Neural cell (in vitro differentiated cells): ENCODE measurements around the gene ZFPM1. TPM values are rescaled to one million over a fixed set of nuclear protein-coding genes. Genes with fewer than 3 reads are reported as not detected.

Source experiments
- H2AFZ ChIP-seq: fragments of 200-600, 300-800 bp; sonication (generic), shearing (Covaris generic); 2 replicates; pipeline ENCODE4 v1.6.0; 2014; ENCODE audit warnings: low read depth, mild to moderate bottlenecking, antibody characterized with exemption, low read length, moderate library complexity
- H3F3A ChIP-seq: fragments of 200-600 bp; shearing (Covaris generic); 2 replicates; pipeline ENCODE4 v1.6.1; 2016; ENCODE audit warnings: mild to moderate bottlenecking, moderate library complexity, mixed read lengths, antibody characterized with exemption, low read length; ENCODE audit not compliant: insufficient read depth, poor library complexity, severe bottlenecking
- H3K27ac ChIP-seq: fragments of 200-600, 300-800 bp; sonication (generic), shearing (Covaris generic); 2 replicates; pipeline ENCODE4 v1.5.1; 2014; ENCODE audit warnings: mild to moderate bottlenecking, low read length, moderate library complexity
- H3K27me3 ChIP-seq: fragments of 300-800, 200-600 bp; sonication (generic), shearing (Covaris generic); 2 replicates; pipeline ENCODE4 v1.6.0; 2014; ENCODE audit warnings: mild to moderate bottlenecking, low read depth, low read length, moderate library complexity; ENCODE audit not compliant: insufficient read depth
- H3K36me3 ChIP-seq: fragments of 300-800, 200-600 bp; sonication (generic), shearing (Covaris generic); 2 replicates; pipeline ENCODE4 v1.5.1; 2014; ENCODE audit warnings: mild to moderate bottlenecking, antibody characterized with exemption, low read length, moderate library complexity; ENCODE audit not compliant: insufficient read depth
- H3K4me2 ChIP-seq: fragments of 300-800, 200-600 bp; sonication (generic), shearing (Covaris generic); 2 replicates; pipeline ENCODE4 v1.6.0; 2014; ENCODE audit warnings: mild to moderate bottlenecking, low read length
- H3K4me3 ChIP-seq: fragments of 300-800, 200-600 bp; sonication (generic), shearing (Covaris generic); 2 replicates; pipeline ENCODE4 v1.5.1; 2014; ENCODE audit warnings: mild to moderate bottlenecking, low read length, moderate library complexity
- H3K79me2 ChIP-seq: fragments of 200-600 bp; shearing (Covaris generic); replicated peaks from 2 replicates; pipeline ENCODE4 v1.6.0; 2014; ENCODE audit warnings: mild to moderate bottlenecking, low read length, moderate library complexity; ENCODE audit not compliant: insufficient read depth
- H3K9ac ChIP-seq: fragments of 300-800, 200-600 bp; sonication (generic), shearing (Covaris generic); 2 replicates; pipeline ENCODE4 v1.6.1; 2016; ENCODE audit warnings: mild to moderate bottlenecking, low read length, mixed read lengths
- H3K9me2 ChIP-seq: fragments of 200-600 bp; shearing (Covaris generic); 2 replicates; pipeline ENCODE4 v1.6.1; 2016; ENCODE audit warnings: mild to moderate bottlenecking, low read length, mixed read lengths; ENCODE audit not compliant: insufficient read depth
- H3K9me3 ChIP-seq: fragments of 200-600, 300-800 bp; sonication (generic), shearing (Covaris generic); 2 replicates; pipeline ENCODE4 v1.6.1; 2016; ENCODE audit warnings: mild to moderate bottlenecking, mixed run types, low read length, moderate library complexity, mixed read lengths
- H4K20me1 ChIP-seq: fragments of 200-600 bp; shearing (Covaris generic); 2 replicates; pipeline ENCODE4 v1.6.1; 2016; ENCODE audit warnings: mild to moderate bottlenecking, mixed run types; ENCODE audit not compliant: insufficient read depth
- EP300 ChIP-seq: fragments of 450-650 bp; conservative IDR thresholded peaks from 2 replicates; pipeline ENCODE4 v1.6.1; 2014; ENCODE audit warnings: antibody characterized with exemption, mild to moderate bottlenecking, moderate library complexity; ENCODE audit not compliant: poor library complexity, severe bottlenecking
- EZH2 ChIP-seq: fragments of 200-600, 300-800 bp; shearing (Covaris generic), sonication (generic); IDR thresholded peaks from 2 replicates; pipeline ENCODE4 v1.6.1; 2014; ENCODE audit warnings: antibody characterized with exemption, low read length, borderline replicate concordance, mild to moderate bottlenecking; ENCODE audit not compliant: insufficient read depth, poor library complexity, severe bottlenecking
- MXI1 ChIP-seq: fragments of 450-650 bp; conservative IDR thresholded peaks from 2 replicates; pipeline ENCODE4 v1.6.1; 2014; ENCODE audit warnings: antibody characterized with exemption, mild to moderate bottlenecking; ENCODE audit not compliant: poor library complexity, severe bottlenecking
- POLR2AphosphoS5 ChIP-seq: IDR thresholded peaks from 2 replicates; pipeline ENCODE4 v1.6.1; 2012
- RAD21 ChIP-seq: fragments of 450-650 bp; conservative IDR thresholded peaks from 2 replicates; pipeline ENCODE4 v1.6.1; 2014; ENCODE audit warnings: antibody characterized with exemption, mild to moderate bottlenecking, moderate library complexity
- SMC3 ChIP-seq: fragments of 450-650 bp; conservative IDR thresholded peaks from 2 replicates; pipeline ENCODE4 v1.6.1; 2014; ENCODE audit warnings: antibody characterized with exemption, mild to moderate bottlenecking, moderate library complexity; ENCODE audit not compliant: poor library complexity
- TAF1 ChIP-seq: IDR thresholded peaks from 2 replicates; pipeline ENCODE4 v1.6.1; 2012; ENCODE audit warnings: low read depth
- polyA plus RNA-seq: library from polyadenylated mRNA; depleted of rRNA; stranded (reverse); fragments of >200 nt; gene quantifications from 2 replicates; pipeline ENCODE4 v1.2.3, GENCODE V29; 2014
- TF ChIP-seq, protein P1 (sequence below): fragments of 450-650 bp; IDR thresholded peaks from 2 replicates; pipeline ENCODE4 v1.5.1; 2014; ENCODE audit warnings: antibody characterized with exemption, mild to moderate bottlenecking, moderate library complexity; ENCODE audit not compliant: poor library complexity, severe bottlenecking
- TF ChIP-seq, protein P2 (sequence below): IDR thresholded peaks from 2 replicates; pipeline ENCODE4 v1.6.1; 2012; ENCODE audit warnings: borderline replicate concordance

ZFPM1 gene
- polyA plus RNA-seq, 1 donor from 2014 or later: 0.41 TPM

DNA sequence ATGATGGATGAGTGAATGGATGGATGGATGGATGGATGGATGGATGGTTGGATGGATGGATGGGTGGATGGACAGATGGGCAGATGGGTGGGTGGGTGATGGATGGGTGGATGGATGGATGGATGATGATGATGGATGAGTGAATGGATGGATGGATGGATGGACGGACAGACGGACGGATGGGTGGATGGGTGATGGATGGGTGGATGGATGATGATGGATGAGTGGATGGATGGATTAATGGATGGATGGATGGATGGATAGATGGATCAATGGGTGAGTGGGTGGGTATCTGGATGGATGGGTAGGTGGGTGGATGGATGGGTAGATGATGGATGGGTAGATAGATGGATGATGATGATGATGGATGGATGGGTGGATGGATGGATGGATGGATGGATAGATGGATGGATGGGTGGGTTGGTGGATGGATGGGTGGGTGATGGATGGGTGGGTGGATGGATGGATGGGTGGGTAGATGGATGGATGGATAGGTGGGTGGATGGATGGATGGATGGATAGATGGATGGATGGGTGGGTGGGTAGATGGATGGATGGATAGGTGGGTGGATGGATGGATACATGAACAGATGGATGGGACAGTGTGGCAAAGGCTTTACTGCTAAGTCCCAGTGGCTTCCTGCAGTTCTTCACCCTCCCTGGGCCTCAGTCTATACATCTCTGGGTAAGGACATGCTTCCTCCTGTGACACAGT, 30.2 kb upstream of the ZFPM1 start:
- Histone ChIP-seq H4K20me1 (no peaks in the 10 kb centered on the region), H3K9ac (no peak overlapping the region), H3K79me2 (no peaks in the 10 kb centered on the region), H3K27ac (no peak overlapping the region), H2AFZ (no peak overlapping the region), H3F3A (no peaks in the 10 kb centered on the region), H3K9me3 (no peaks in the 10 kb centered on the region), H3K4me3 (no peak overlapping the region), H3K9me2 (no peaks in the 10 kb centered on the region), H3K4me2 (no peak overlapping the region), H3K36me3 (no peaks in the 10 kb centered on the region), H3K27me3 (no peaks in the 10 kb centered on the region)
- TF ChIP-seq POLR2AphosphoS5 (no peak), TAF1 (no peak), SMC3 (no peak), EP300 (no peak), MXI1 (no peak)

DNA sequence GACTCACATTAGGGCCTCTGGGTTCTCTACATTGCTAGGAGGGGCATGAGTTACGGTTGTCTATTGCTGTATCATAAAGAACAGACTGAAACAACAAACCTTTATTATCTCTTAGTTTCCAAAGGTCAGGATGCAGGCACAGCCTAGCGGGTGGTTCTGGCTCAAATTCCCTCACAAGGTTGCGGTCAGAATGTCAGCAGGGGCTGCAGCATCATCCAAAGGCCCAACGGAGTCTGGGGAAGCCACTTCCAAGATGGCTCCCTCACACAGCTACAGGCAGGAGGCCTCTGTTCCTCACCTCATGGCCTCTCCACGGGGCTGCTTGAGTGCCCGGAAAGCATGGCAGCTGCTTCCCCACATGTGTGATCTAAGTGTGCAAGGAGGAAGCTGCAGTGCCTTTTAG, 29.6 kb upstream of the ZFPM1 start:
- Histone ChIP-seq H3K9me2 (no peaks in the 10 kb centered on the region), H3K4me2 (no peak overlapping the region), H3K4me3 (no peak overlapping the region), H3K9ac (no peak overlapping the region), H3K79me2 (no peaks in the 10 kb centered on the region), H2AFZ (no peak overlapping the region), H3K36me3 (no peaks in the 10 kb centered on the region), H3K9me3 (no peaks in the 10 kb centered on the region), H3F3A (no peaks in the 10 kb centered on the region), H3K27me3 (no peaks in the 10 kb centered on the region), H4K20me1 (no peaks in the 10 kb centered on the region), H3K27ac (no peak overlapping the region)
- TF ChIP-seq, protein P1, sequence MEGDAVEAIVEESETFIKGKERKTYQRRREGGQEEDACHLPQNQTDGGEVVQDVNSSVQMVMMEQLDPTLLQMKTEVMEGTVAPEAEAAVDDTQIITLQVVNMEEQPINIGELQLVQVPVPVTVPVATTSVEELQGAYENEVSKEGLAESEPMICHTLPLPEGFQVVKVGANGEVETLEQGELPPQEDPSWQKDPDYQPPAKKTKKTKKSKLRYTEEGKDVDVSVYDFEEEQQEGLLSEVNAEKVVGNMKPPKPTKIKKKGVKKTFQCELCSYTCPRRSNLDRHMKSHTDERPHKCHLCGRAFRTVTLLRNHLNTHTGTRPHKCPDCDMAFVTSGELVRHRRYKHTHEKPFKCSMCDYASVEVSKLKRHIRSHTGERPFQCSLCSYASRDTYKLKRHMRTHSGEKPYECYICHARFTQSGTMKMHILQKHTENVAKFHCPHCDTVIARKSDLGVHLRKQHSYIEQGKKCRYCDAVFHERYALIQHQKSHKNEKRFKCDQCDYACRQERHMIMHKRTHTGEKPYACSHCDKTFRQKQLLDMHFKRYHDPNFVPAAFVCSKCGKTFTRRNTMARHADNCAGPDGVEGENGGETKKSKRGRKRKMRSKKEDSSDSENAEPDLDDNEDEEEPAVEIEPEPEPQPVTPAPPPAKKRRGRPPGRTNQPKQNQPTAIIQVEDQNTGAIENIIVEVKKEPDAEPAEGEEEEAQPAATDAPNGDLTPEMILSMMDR: no peak
- TF ChIP-seq MXI1 (no peak), EZH2 (no peak), POLR2AphosphoS5 (no peak), SMC3 (no peak)

DNA sequence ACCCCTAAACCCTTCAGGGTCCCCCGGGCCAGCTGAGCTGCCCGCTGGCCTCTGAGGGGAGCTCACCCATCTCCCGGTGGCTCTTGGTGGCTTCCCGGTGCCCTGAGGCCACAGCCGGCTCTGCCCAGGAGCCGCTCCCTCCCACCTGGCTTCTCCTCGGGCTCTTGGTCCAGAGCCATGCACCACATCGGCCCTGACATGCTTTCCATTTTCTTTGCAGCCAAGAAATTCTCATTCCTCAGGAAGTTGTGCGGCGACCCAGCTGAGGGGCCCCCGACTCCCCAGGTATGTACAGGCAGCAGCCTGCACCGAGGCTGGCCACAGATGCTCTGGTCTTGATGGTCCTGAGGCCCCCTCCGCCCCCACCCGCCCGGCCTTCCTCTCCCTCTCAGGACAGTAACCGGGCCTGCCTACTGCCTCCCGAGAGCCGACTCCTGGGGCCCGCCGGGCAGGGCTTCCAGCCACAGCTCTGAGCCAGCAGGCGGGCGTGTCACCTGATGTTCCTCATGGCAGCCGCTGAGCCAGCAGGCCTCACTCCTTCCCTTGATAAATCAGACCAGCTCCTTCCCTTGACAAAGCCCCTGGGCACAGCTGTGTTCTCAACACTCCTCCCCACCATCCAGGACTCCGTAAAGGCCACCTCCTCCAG, 28.4 kb upstream of the ZFPM1 start:
- no peaks in the 10 kb centered on the region for H3K9me2 ChIP-seq
- TF ChIP-seq EP300: no peak
- TF ChIP-seq POLR2AphosphoS5: no peak
- TF ChIP-seq, protein P1: no peak
- TF ChIP-seq MXI1: no peak
- no peak for TF ChIP-seq TAF1
- no peak for TF ChIP-seq RAD21
- TF ChIP-seq, protein P2, sequence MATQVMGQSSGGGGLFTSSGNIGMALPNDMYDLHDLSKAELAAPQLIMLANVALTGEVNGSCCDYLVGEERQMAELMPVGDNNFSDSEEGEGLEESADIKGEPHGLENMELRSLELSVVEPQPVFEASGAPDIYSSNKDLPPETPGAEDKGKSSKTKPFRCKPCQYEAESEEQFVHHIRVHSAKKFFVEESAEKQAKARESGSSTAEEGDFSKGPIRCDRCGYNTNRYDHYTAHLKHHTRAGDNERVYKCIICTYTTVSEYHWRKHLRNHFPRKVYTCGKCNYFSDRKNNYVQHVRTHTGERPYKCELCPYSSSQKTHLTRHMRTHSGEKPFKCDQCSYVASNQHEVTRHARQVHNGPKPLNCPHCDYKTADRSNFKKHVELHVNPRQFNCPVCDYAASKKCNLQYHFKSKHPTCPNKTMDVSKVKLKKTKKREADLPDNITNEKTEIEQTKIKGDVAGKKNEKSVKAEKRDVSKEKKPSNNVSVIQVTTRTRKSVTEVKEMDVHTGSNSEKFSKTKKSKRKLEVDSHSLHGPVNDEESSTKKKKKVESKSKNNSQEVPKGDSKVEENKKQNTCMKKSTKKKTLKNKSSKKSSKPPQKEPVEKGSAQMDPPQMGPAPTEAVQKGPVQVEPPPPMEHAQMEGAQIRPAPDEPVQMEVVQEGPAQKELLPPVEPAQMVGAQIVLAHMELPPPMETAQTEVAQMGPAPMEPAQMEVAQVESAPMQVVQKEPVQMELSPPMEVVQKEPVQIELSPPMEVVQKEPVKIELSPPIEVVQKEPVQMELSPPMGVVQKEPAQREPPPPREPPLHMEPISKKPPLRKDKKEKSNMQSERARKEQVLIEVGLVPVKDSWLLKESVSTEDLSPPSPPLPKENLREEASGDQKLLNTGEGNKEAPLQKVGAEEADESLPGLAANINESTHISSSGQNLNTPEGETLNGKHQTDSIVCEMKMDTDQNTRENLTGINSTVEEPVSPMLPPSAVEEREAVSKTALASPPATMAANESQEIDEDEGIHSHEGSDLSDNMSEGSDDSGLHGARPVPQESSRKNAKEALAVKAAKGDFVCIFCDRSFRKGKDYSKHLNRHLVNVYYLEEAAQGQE: no peak
- TF ChIP-seq EZH2: no peak
- no peak for TF ChIP-seq SMC3
- no peaks in the 10 kb centered on the region for H3F3A ChIP-seq
- H3K9ac ChIP-seq: no peak overlapping the region
- H3K27ac ChIP-seq: no peak overlapping the region
- no peak overlapping the region for H3K4me2 ChIP-seq
- no peaks in the 10 kb centered on the region for H3K36me3 ChIP-seq
- H4K20me1 ChIP-seq: no peaks in the 10 kb centered on the region
- no peaks in the 10 kb centered on the region for H3K9me3 ChIP-seq
- H3K4me3 ChIP-seq: no peak overlapping the region
- peaks cover 5% of the 10 kb centered on the region for H3K27me3 ChIP-seq
- H2AFZ ChIP-seq: no peak overlapping the region
- H3K79me2 ChIP-seq: no peaks in the 10 kb centered on the region
